GM18520 (cell line): ENCODE measurements around the gene MMD.

ENCODE experiments used
- ATAC-seq: cut with Tn5 transposase; IDR thresholded peaks from one replicate; pipeline ENCODE4 v1.9.1; 2021; ENCODE audit not compliant: unreplicated experiment

MMD gene

GRCh38 chr17:55354010-55354409, 67.6 kb downstream of the MMD start:
- ATAC-seq = no peak

- no peak for ATAC-seq
Measured at GRCh38 chr17:55351226-55351625, 70.4 kb downstream of the MMD start.

GRCh38 chr17:55350825-55351205, 70.8 kb downstream of the MMD start:
- ATAC-seq = no peak

GRCh38 chr17:55348749-55349354, 72.8 kb downstream of the MMD start:
- ATAC-seq = no peak

- ATAC-seq = no peak
Measured at GRCh38 chr17:55347341-55347740, 74.3 kb downstream of the MMD start.

- no peak for ATAC-seq
Measured at GRCh38 chr17:55346658-55347057, 75.0 kb downstream of the MMD start.

- no peak for ATAC-seq
Measured at GRCh38 chr17:55345132-55345531, 76.5 kb downstream of the MMD start.

- no peak for ATAC-seq
Measured at GRCh38 chr17:55344514-55344997, 77.1 kb downstream of the MMD start.

- no peak for ATAC-seq
Measured at GRCh38 chr17:55343900-55344513, 77.6 kb downstream of the MMD start.

GRCh38 chr17:55342800-55343585, 78.6 kb downstream of the MMD start:
- no peak for ATAC-seq
